Cardiac muscle cell (in vitro differentiated cells and primary cell): ENCODE data around the gene SLC12A7. TPM values are rescaled to one million over a fixed set of nuclear protein-coding genes. Genes with fewer than 3 reads are reported as not detected.

Experiments
- polyA plus RNA-seq: library from polyadenylated mRNA; unstranded; fragments of >200 nt; fragmentation: Nextera tagmentation; extraction: Ambion mirVana; gene quantifications from 2 replicates; pipeline ENCODE4 v1.2.1, GENCODE V29; 2016
- total RNA-seq: library from RNA; depleted of rRNA; stranded (reverse); fragments of >200 nt; gene quantifications from 2 replicates; pipeline ENCODE4 v1.2.3, GENCODE V29; 2016

The SLC12A7 gene
- total and polyA plus RNA-seq, 2 experiments from 2014 or later = 14.1 to 29.9 TPM

Other genes starting within 250 kb of the SLC12A7 start
- gene BRD9, start 219.3 kb downstream of the SLC12A7 start, total RNA-seq = 23.5 and 36.9 TPM in 2 replicates
- 20.8 and 24.5 TPM in 2 replicates for gene BRD9, start 219.3 kb downstream of the SLC12A7 start, polyA plus RNA-seq
- gene TRIP13, start 219.2 kb downstream of the SLC12A7 start, total RNA-seq = 9.8 and 10.4 TPM in 2 replicates
- 12.4 and 19.2 TPM in 2 replicates for gene TRIP13, start 219.2 kb downstream of the SLC12A7 start, polyA plus RNA-seq
- gene NKD2, start 103.3 kb downstream of the SLC12A7 start, total RNA-seq = 3.4 and 4.4 TPM in 2 replicates
- gene NKD2, start 103.3 kb downstream of the SLC12A7 start, polyA plus RNA-seq = 3.9 and 7.4 TPM in 2 replicates
- 0.09 and 0.49 TPM in 2 replicates for gene SLC6A19, start 89.5 kb upstream of the SLC12A7 start, total RNA-seq
- 0.05 and 0.32 TPM in 2 replicates for gene SLC6A19, start 89.5 kb upstream of the SLC12A7 start, polyA plus RNA-seq
- not detected in 2 replicates for gene SLC6A18, start 113.3 kb upstream of the SLC12A7 start, total RNA-seq
- not detected in 2 replicates for gene SLC6A18, start 113.3 kb upstream of the SLC12A7 start, polyA plus RNA-seq
- gene TERT, start 183.0 kb upstream of the SLC12A7 start, total RNA-seq = 0.30 TPM in 1 of 2 replicates, not detected in the other
- not detected in 2 replicates for gene TERT, start 183.0 kb upstream of the SLC12A7 start, polyA plus RNA-seq
- 78.4 and 109 TPM in 2 replicates for gene CLPTM1L, start 233.0 kb upstream of the SLC12A7 start, total RNA-seq
- 108 and 154 TPM in 2 replicates for gene CLPTM1L, start 233.0 kb upstream of the SLC12A7 start, polyA plus RNA-seq